Prostate gland (tissue), 2 donors: ENCODE data around the gene PIM3. TPM values are rescaled to one million over a fixed set of nuclear protein-coding genes. Genes with fewer than 3 reads are reported as not detected.

Experiments
- DNase-seq: peaks from one replicate; pipeline ENCODE4 v3.0.0-alpha.2; 2019; ENCODE audit warnings: low spot score
- H3K27ac ChIP-seq, 2 donors: fragments of 200-600 bp; sonication (generic); 2 replicates each; pipeline ENCODE4 v1.5.1; 2017 to 2019
- H3K27me3 ChIP-seq: fragments of 200-600 bp; sonication (generic); replicated peaks from 2 replicates; pipeline ENCODE4 v1.5.1; 2019; ENCODE audit not compliant: insufficient read depth
- H3K36me3 ChIP-seq, 2 donors: fragments of 200-600 bp; sonication (generic); 1 replicate in 1 of 2; 2 replicates in 1 of 2; pipeline versions ENCODE4 v1.5.1 to v1.8.1; 2017 to 2019
- H3K4me1 ChIP-seq: fragments of 200-600 bp; sonication (generic); replicated peaks from 2 replicates; pipeline ENCODE4 v1.5.1; 2019
- H3K4me3 ChIP-seq, 2 donors: fragments of 200-600 bp; sonication (generic); 2 replicates each; pipeline ENCODE4 v1.5.1; 2017 to 2019
- H3K9me3 ChIP-seq: fragments of 200-600 bp; sonication (generic); 2 replicates; pipeline ENCODE4 v1.5.1; 2017
- POLR2A ChIP-seq: fragments of 450-650 bp; IDR thresholded peaks from one replicate; pipeline ENCODE4 v1.6.1; 2016; ENCODE audit warnings: antibody characterized with exemption, mild to moderate bottlenecking
- POLR2AphosphoS5 ChIP-seq: sonication (generic); formaldehyde crosslinking; IDR thresholded peaks from one replicate; pipeline ENCODE4 v1.6.1; 2017; ENCODE audit warnings: antibody characterized with exemption
- WGBS: methylation state at CpG from one replicate; pipeline ENCODE4 v1.1.5; 2018; 5-methylcytosine and 5-hydroxymethylcytosine counted together
- intact Hi-C: fragments of 100-400 bp; cut with DNase I; formaldehyde crosslinking; loops from one replicate; pipeline ENCODE4 v1.14.2; 2022
- total RNA-seq, 2 donors: library from RNA; depleted of rRNA; stranded (reverse); fragments of >200 nt; gene quantifications; one replicate each; pipeline ENCODE4 v1.1.0, GENCODE V29; 2016
- TF ChIP-seq, protein P1 (sequence below), 4 experiments: fragments of 200-600 bp in 2 of 4; fragments of 450-650 bp in 2 of 4; sonication (generic) in 2 of 4; IDR thresholded peaks; 1 replicate in 3 of 4; 2 replicates in 1 of 4; pipeline ENCODE4 v1.5.1; 2016 to 2019; ENCODE audit warnings: antibody characterized with exemption in 4 of 4, mild to moderate bottlenecking in 2 of 4, moderate library complexity in 2 of 4

The PIM3 gene
- total RNA-seq, 2 donors from 2014 or later = 126 to 183 TPM

DNA sequence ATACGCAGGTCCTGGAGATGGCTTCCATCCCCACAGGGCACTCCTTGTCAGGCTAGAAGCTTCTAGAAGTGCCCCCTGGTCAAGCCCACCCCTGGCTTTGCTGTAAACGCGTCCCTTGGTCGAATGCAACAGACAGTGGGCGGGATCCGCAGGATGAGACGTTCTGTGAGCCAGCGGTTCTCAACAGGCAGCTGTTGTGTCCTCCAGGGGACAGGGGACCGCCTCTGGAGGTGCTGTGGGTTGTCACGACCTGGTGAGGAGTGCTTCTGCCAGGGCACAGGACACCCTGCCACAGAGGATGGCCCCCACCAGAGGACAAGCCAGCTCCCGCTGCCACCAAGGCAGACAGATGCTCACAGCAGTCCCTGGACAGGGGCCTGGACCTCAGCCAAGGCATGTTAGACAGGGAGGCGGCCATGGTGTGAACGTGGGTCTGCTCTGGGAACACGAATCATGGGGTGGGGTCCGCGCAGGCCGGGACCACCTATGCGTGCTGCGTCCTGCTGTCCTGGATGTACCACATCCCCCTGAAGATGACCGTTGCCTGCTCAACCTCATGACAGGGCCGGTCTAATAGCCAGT is 30.5 kb upstream of the PIM3 start:
- peaks cover 13% of the 10 kb centered on the region for H3K4me1 ChIP-seq
- no peaks in the 10 kb centered on the region for H3K36me3 ChIP-seq
- no peak for DNase-seq
- TF ChIP-seq, protein P1, sequence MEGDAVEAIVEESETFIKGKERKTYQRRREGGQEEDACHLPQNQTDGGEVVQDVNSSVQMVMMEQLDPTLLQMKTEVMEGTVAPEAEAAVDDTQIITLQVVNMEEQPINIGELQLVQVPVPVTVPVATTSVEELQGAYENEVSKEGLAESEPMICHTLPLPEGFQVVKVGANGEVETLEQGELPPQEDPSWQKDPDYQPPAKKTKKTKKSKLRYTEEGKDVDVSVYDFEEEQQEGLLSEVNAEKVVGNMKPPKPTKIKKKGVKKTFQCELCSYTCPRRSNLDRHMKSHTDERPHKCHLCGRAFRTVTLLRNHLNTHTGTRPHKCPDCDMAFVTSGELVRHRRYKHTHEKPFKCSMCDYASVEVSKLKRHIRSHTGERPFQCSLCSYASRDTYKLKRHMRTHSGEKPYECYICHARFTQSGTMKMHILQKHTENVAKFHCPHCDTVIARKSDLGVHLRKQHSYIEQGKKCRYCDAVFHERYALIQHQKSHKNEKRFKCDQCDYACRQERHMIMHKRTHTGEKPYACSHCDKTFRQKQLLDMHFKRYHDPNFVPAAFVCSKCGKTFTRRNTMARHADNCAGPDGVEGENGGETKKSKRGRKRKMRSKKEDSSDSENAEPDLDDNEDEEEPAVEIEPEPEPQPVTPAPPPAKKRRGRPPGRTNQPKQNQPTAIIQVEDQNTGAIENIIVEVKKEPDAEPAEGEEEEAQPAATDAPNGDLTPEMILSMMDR (IDR thresholded peaks at IDR 0.05) = no peak
- H3K27me3 ChIP-seq = no peaks in the 10 kb centered on the region
- 71% methylated on average over 21 of the region's 21 CpGs for WGBS
- H3K4me3 ChIP-seq = no peak overlapping the region
- intact Hi-C loops = loop anchor here (2.0 to 10.0 kb wide), 3 partner anchors 37 to 275 kb away; partner anchors contain the start of gene SELENOO
- H3K9me3 ChIP-seq = no peaks in the 10 kb centered on the region
- H3K27ac ChIP-seq = peak overlapping the region in 1 of 2 donors; percentile 77

DNA sequence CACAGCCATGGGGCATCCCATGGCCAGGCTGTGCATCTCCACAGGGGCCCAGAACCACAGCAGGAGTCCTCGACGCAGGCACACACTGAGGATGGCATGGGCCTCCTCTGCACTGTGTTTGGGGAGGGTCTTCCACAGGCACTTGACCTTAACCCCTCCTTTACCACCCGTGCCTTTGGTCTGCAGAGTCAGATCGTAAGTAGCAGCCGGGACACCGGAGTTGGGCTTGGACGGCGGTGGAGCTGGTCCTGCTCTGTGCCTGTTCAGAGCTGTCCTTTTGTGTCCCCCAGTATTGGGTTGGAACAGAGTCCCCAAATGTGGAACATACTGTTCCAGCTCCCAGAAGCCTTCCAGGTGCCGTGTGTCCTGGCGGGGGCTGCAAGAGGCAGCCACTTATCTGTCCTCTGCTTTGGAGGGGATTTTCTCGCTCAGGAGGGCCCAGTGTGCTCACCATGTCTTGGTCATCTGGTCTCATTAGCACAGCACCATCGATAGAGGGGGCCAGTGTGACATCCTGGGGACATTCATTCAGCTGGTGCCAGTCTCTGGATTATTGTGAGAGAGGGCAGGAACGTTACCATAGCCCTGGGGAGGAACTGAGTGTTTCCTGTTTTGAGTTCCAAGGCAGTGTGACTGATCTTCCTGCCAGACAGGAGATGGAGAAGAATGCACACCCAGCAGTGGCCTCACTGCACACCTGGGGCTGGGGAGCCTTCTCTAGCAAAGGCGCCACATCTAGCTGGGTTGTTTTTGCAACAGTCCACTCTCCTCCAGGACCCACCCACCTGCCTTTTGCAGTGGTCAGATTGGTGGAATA is 29.8 kb upstream of the PIM3 start:
- TF ChIP-seq, protein P1 (IDR thresholded peaks at IDR 0.05) = peak; percentile 47 to 91 (median 80)
- TF ChIP-seq POLR2AphosphoS5 = peak; percentile 99
- peak; percentile 63 for TF ChIP-seq POLR2A
- Histone ChIP-seq H3K27me3 (no peaks in the 10 kb centered on the region), H3K36me3 (no peaks in the 10 kb centered on the region), H3K27ac (peak overlapping the region; percentile 77 to 94), H3K9me3 (no peaks in the 10 kb centered on the region), H3K4me3 (no peak overlapping the region), H3K4me1 (peaks cover 13% of the 10 kb centered on the region)
- DNase-seq = peak; percentile 93
- intact Hi-C loops = loop anchor here (2.0 to 10.0 kb wide), 2 partner anchors 100 to 274 kb away; partner anchors contain the start of gene SELENOO
- WGBS = 59% methylated on average over 14 of the region's 14 CpGs

DNA sequence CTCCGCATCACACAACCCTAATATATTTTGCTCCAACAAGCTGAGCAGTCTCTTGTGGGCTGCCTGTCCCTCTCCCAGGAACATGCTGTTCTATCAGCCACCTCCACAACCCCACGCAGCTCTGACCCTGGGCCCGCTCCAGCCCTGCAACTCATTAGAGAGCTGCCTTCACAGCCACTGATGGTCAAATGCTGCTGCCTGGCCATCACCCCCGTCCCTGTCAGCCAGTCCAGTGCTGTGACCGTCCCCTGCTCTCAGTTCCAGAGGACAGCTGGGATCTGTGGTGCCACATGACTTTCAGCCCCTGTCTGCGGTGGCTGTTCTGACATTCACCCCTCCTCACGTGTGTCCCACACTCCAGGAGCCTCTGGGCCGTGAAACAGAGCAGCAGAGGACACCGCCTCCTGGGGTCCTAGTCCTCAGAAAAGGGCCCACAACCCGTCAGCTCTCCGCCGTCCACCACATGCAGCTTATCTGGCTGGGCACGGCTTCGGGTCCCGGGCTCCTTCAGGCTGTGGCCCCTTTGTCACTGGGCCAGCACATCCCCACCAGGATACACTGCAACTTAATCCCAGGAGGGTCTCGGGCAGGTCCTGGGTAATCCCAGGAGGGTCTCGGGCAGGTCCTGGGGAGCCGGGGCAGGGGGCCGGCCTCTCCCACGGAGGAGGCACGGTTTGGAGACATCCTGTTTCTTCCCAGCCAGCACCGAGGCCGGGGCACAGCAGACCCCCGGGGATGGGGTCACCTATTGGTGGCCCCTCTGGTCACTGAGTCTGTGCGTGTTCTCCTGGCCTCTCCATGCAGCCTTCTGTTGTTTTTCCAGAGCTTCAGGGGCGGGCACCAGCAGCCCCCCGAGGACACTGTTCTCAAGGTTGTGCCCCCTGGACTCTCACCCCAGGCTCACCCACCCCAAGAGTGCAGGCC is 27.1 kb upstream of the PIM3 start:
- intact Hi-C loops = loop anchor here (10.0 kb wide), 1 partner anchor 271 kb away; the partner anchor contains the start of gene SELENOO
- H3K9me3 ChIP-seq = no peaks in the 10 kb centered on the region
- H3K4me3 ChIP-seq = no peak overlapping the region
- no peaks in the 10 kb centered on the region for H3K27me3 ChIP-seq
- no peaks in the 10 kb centered on the region for H3K36me3 ChIP-seq
- 73% methylated on average over 27 of the region's 27 CpGs for WGBS
- TF ChIP-seq POLR2A (no peak), POLR2AphosphoS5 (peak; percentile 25)
- H3K27ac ChIP-seq = peak overlapping the region; percentile 94 to 95
- H3K4me1 ChIP-seq = peaks cover 22% of the 10 kb centered on the region
- DNase-seq = no peak

DNA sequence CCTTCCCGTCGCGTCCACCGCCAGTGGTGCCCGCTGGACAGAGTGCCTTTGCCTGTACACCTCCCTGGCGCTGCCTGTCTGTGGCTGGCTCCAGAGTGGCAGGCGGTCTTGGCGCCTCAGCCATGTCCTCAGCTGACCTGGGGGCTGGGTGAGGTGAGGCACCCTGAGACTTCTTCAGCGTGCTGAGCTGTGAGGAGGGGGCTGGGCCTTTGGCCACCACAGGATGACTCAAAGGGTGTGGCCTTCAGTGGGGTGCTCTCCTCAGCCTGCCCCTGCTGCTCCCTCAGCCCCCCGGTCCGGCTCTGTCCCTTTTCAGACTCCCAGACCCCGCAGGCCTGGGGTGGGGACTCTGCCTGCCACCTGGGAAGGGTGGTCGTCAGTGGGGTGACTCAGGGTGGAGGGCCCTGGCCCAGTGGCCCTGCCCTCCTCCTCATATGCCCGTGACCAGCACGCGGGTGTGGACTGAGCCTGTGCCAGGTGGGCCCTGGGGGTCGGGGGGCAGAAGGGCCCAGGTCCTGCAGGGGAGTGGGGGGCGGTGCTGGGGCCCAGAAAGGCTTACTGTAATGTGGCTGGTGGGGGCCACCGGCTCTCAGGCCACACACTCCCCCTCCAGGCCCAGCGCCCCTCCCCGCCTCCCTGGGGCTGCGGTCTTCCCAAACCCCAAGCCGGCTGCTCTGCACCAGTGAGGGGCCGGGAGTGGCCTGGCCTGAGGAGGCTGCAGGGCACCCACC is 26.2 kb upstream of the PIM3 start:
- Histone ChIP-seq H3K27me3 (no peaks in the 10 kb centered on the region), H3K36me3 (no peaks in the 10 kb centered on the region), H3K9me3 (no peaks in the 10 kb centered on the region), H3K4me1 (peaks cover 22% of the 10 kb centered on the region), H3K27ac (peak overlapping the region; percentile 94 to 95), H3K4me3 (peak overlapping the region; percentile 40 to 44)
- TF ChIP-seq POLR2AphosphoS5 (peak; percentile 65), POLR2A (peak; percentile 16)
- TF ChIP-seq, protein P1 (IDR thresholded peaks at IDR 0.05) = no peak
- intact Hi-C loops = loop anchor here (10.0 kb wide), 1 partner anchor 270 kb away; the partner anchor contains the start of gene SELENOO
- WGBS = 74% methylated on average over 24 of the region's 24 CpGs
- DNase-seq = peak; percentile 71
